ENCODE measurements around the gene CPSF3.

GRCh38 chr2:9398881-9399780, 24.3 kb upstream of the CPSF3 start:
- no peak for TF ChIP-seq JUN (IDR thresholded peaks at IDR 0.05; ENCODE audit: low read depth, low read length)
- no peak for TF ChIP-seq EP300 (IDR thresholded peaks at IDR 0.05; ENCODE audit: borderline replicate concordance in 1 of 2, low read depth in 2 of 2, low read length in 2 of 2)
- TF ChIP-seq SP1 (IDR thresholded peaks at IDR 0.05; ENCODE audit: low read depth, low read length): no peak
- no peak for TF ChIP-seq CTCF (IDR thresholded peaks at IDR 0.05; ENCODE audit: control extremely low read depth in 1 of 3, insufficient read depth in 1 of 3, low read depth in 1 of 3, low read length in 3 of 3)
- no peak for TF ChIP-seq MAX (IDR thresholded peaks at IDR 0.05)
- TF ChIP-seq PHF8 (conservative IDR thresholded peaks at IDR 0.05; ENCODE audit: low read depth, low read length): no peak
- TF ChIP-seq YY1 (IDR thresholded peaks at IDR 0.05; ENCODE audit: low read depth, low read length): no peak
- TF ChIP-seq EZH2 (IDR thresholded peaks at IDR 0.05; ENCODE audit: low read depth, low read length, severe bottlenecking): no peak
- no peak for TF ChIP-seq RFX5 (IDR thresholded peaks at IDR 0.05; ENCODE audit: borderline replicate concordance, low read depth, low read length)
- TF ChIP-seq MAFK (IDR thresholded peaks at IDR 0.05; ENCODE audit: low read depth, low read length): no peak
- no peak for TF ChIP-seq POLR2AphosphoS5 (IDR thresholded peaks at IDR 0.05; ENCODE audit: low read depth, low read length)
- TF ChIP-seq POLR2A (IDR thresholded peaks at IDR 0.05; ENCODE audit: control extremely low read depth in 1 of 2, low read depth in 2 of 2, low read length in 2 of 2): no peak
